Fibroblast of skin of abdomen (primary cell): ENCODE data around the gene KLHDC3.
A peak's percentile ranks its signal among the peaks of the same experiment; 100 is the strongest.
"Not testable (repeated sequence)": the region's sequence is repeated elsewhere in the genome, so short reads cannot be mapped to it uniquely, and the experiment has no call there.

ENCODE experiments used
- DNase-seq: peaks from one replicate; pipeline ENCODE4 v3.0.0-alpha.2; 2013

Gene KLHDC3

GRCh38 chr6:43032326-43032725 is 18.3 kb downstream of the KLHDC3 start:
- no peak for DNase-seq

- no peak for DNase-seq
Measured at GRCh38 chr6:43033496-43034189, 19.6 kb downstream of the KLHDC3 start.

GRCh38 chr6:43034190-43034525 is 20.1 kb downstream of the KLHDC3 start:
- no peak for DNase-seq

GRCh38 chr6:43035495-43036194 is 21.6 kb downstream of the KLHDC3 start:
- DNase-seq, result no peak

GRCh38 chr6:43036712-43037111 is 22.7 kb downstream of the KLHDC3 start:
- DNase-seq, result no peak

GRCh38 chr6:43037197-43037596 is 23.1 kb downstream of the KLHDC3 start:
- DNase-seq, result no peak

GRCh38 chr6:43037706-43038105 is 23.7 kb downstream of the KLHDC3 start:
- no peak for DNase-seq

GRCh38 chr6:43038727-43039126 is 24.7 kb downstream of the KLHDC3 start:
- no peak for DNase-seq

GRCh38 chr6:43040542-43041257 is 26.7 kb downstream of the KLHDC3 start:
- no peak for DNase-seq

GRCh38 chr6:43041475-43041874 is 27.4 kb downstream of the KLHDC3 start:
- DNase-seq, result not testable (repeated sequence)

- no peak for DNase-seq
Measured at GRCh38 chr6:43043310-43043709, 29.3 kb downstream of the KLHDC3 start.

- no peak for DNase-seq
Measured at GRCh38 chr6:43045371-43045930, 31.4 kb downstream of the KLHDC3 start.

- no peak for DNase-seq
Measured at GRCh38 chr6:43047998-43048397, 33.9 kb downstream of the KLHDC3 start.

- DNase-seq, result no peak
Measured at GRCh38 chr6:43050981-43051380, 36.9 kb downstream of the KLHDC3 start.

- no peak for DNase-seq
Measured at GRCh38 chr6:43052225-43052841, 38.3 kb downstream of the KLHDC3 start.

GRCh38 chr6:43052842-43053544 is 38.9 kb downstream of the KLHDC3 start:
- peak; percentile 18 for DNase-seq

- DNase-seq, result peak; percentile 96
Measured at GRCh38 chr6:43053545-43054205, 39.6 kb downstream of the KLHDC3 start, which contains the start of gene CUL7. TSS of gene CUL7 (minus strand) at chr6:43053851. CDS start at chr6:43052788, 1,063 bp downstream.

- DNase-seq, result no peak
Measured at GRCh38 chr6:43054206-43054943, 40.3 kb downstream of the KLHDC3 start.

- no peak for DNase-seq
Measured at GRCh38 chr6:43055966-43056365, 41.9 kb downstream of the KLHDC3 start.

- DNase-seq, result no peak
Measured at GRCh38 chr6:43058531-43058930, 44.5 kb downstream of the KLHDC3 start.
